ENCODE data around the gene PLCD4. TPM values are rescaled to one million over a fixed set of nuclear protein-coding genes. Genes with fewer than 3 reads are reported as not detected.

PLCD4 gene
- total RNA-seq, 2 donors from 2014 or later = 0.74 TPM; not detected in 1

DNA sequence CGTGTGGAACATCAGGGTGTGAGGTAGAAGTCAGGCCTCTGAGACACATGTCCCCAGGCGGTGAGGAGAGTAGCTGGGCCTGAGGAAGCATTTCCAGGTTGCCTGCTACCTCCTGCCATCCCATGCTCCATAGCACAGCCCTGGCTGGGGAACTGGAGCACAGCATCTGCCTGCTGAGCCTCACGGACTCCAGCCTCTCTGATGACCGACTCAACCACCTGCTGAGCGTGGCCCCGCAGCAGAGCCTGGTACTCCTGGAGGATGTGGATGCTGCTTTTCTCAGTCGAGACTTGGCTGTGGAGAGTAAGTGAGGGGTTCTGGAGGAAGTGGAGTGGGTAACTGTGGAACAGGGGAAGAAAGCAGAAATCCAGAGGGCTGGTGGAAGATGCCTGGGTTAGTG lies 54.7 kb downstream of the PLCD4 start:
- H3K4me1 Mint-ChIP-seq (ENCODE audit: low read depth in 2 of 2) = peaks cover 26 to 29% of the 10 kb centered on the region in 2 donors
- peaks cover 19% of the 10 kb centered on the region for H3K36me3 Mint-ChIP-seq
- no peaks in the 10 kb centered on the region for H3K9me3 Mint-ChIP-seq
- DNase-seq (ENCODE audit: low spot score) = no peak
- H3K27ac Mint-ChIP-seq = no peak overlapping the region
- H3K27me3 Mint-ChIP-seq = no peaks in the 10 kb centered on the region
- ATAC-seq = no peak
- no peak overlapping the region for H3K4me3 Mint-ChIP-seq

DNA sequence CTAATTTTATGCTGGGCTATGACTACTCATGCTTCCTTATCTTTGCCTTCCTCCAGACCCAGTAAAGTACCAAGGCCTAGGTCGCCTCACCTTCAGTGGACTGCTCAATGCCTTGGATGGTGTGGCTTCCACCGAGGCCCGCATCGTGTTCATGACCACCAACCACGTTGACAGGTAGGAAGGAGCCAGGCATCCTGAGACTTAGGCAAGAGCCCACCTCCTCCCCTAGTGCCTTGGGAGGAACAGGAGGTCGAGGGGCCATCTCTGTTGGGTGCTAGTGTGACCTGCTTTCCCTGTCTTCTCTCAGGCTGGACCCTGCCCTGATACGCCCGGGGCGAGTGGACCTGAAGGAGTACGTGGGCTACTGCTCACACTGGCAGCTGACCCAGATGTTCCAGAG lies 55.1 kb downstream of the PLCD4 start:
- no peaks in the 10 kb centered on the region for H3K9me3 Mint-ChIP-seq
- DNase-seq (ENCODE audit: low spot score) (no peak), ATAC-seq (no peak)
- H3K4me1 Mint-ChIP-seq (ENCODE audit: low read depth in 2 of 2) = peaks cover 22 to 25% of the 10 kb centered on the region in 2 donors
- H3K36me3 Mint-ChIP-seq = peaks cover 15% of the 10 kb centered on the region
- H3K27ac Mint-ChIP-seq = peak overlapping the region in 1 of 2 donors; percentile 5
- no peak overlapping the region for H3K4me3 Mint-ChIP-seq
- H3K27me3 Mint-ChIP-seq = no peaks in the 10 kb centered on the region

DNA sequence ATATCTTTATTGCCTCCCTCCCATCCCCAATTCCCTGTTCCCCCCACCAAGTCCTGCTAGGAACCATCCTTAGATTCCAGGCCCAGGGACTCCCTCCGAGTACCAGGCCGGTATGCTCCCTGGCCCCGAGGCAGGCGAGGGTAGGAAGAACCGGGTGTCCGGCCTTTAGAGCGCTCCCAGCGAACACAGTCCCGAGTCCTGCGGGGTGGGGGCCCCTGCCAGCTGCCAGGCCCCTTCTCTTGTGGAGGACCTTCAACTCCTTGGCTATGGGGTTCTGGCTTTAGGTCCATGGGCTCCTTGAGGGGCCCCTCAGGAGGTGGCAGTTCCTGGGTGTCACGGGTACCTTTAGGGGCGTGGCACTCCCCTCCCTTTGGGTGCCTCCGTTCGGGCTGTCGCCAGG lies 56.2 kb downstream of the PLCD4 start:
- DNase-seq (ENCODE audit: low spot score) (no peak), ATAC-seq (no peak)
- H3K4me3 Mint-ChIP-seq = no peak overlapping the region
- H3K36me3 Mint-ChIP-seq = peaks cover 14% of the 10 kb centered on the region
- H3K27ac Mint-ChIP-seq = no peak overlapping the region
- H3K9me3 Mint-ChIP-seq = no peaks in the 10 kb centered on the region
- peaks cover 18 to 19% of the 10 kb centered on the region in 2 donors for H3K4me1 Mint-ChIP-seq (ENCODE audit: low read depth in 2 of 2)
- no peaks in the 10 kb centered on the region for H3K27me3 Mint-ChIP-seq

DNA sequence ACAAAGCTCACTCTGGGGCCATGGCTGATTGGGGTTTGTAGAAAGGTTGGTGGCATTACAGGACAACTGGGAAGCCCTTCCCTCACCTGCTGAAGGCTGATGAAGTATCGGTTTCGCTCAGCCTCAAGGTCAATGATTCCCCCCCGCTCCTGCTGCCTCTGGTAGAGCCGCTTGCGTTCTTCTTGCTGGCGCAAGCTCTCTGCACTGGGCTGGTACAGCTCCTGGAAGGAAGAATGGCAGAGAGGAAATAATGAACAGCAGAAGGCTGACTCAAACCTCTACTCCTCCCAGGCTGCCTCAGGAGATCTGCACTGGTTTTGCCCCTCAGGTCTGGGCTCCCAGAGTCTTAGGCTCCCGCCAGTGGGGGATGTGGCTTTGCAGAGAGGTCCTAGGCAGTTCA lies 57.0 kb downstream of the PLCD4 start:
- H3K27ac Mint-ChIP-seq = no peak overlapping the region
- H3K27me3 Mint-ChIP-seq = no peaks in the 10 kb centered on the region
- no peak for ATAC-seq
- H3K9me3 Mint-ChIP-seq = no peaks in the 10 kb centered on the region
- H3K4me1 Mint-ChIP-seq (ENCODE audit: low read depth in 2 of 2) = peaks cover 15 to 16% of the 10 kb centered on the region in 2 donors
- no peak for DNase-seq (ENCODE audit: low spot score)
- peaks cover 14% of the 10 kb centered on the region for H3K36me3 Mint-ChIP-seq
- no peak overlapping the region for H3K4me3 Mint-ChIP-seq

DNA sequence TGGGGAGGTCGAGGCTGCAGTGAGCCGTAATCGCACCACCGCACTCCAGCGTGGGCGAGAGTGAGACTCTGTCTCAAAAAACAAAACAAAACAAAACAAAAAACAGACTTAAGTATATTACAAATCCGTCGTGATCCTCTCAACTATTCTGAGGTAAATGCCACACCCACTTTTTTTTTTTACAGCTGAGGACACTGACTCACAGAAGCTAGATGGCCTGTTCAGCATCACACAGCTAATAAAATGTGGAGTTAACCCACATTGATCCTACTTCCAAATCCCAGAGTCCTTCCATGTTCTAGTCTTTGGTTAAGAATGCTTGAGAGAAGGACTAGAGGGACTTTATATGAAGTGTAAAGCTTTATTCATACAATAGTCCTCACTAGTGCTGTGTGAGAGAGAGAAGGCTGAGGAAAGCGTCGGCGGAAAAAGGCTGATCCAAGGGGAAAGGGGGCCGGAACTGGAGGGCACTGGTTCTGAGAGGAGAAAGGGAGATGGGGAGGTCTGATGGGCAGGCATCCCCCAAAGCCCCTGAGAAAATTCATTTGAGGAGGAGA lies 63.5 kb downstream of the PLCD4 start:
- H3K36me3 Mint-ChIP-seq = no peaks in the 10 kb centered on the region
- peaks cover 18 to 19% of the 10 kb centered on the region in 2 donors for H3K4me1 Mint-ChIP-seq (ENCODE audit: low read depth in 2 of 2)
- no peak for ATAC-seq
- DNase-seq (ENCODE audit: low spot score) = no peak
- H3K9me3 Mint-ChIP-seq = no peaks in the 10 kb centered on the region
- no peaks in the 10 kb centered on the region for H3K27me3 Mint-ChIP-seq
- H3K4me3 Mint-ChIP-seq = peak overlapping the region; percentile 96
- peak overlapping the region; percentile 95 to 99 for H3K27ac Mint-ChIP-seq

DNA sequence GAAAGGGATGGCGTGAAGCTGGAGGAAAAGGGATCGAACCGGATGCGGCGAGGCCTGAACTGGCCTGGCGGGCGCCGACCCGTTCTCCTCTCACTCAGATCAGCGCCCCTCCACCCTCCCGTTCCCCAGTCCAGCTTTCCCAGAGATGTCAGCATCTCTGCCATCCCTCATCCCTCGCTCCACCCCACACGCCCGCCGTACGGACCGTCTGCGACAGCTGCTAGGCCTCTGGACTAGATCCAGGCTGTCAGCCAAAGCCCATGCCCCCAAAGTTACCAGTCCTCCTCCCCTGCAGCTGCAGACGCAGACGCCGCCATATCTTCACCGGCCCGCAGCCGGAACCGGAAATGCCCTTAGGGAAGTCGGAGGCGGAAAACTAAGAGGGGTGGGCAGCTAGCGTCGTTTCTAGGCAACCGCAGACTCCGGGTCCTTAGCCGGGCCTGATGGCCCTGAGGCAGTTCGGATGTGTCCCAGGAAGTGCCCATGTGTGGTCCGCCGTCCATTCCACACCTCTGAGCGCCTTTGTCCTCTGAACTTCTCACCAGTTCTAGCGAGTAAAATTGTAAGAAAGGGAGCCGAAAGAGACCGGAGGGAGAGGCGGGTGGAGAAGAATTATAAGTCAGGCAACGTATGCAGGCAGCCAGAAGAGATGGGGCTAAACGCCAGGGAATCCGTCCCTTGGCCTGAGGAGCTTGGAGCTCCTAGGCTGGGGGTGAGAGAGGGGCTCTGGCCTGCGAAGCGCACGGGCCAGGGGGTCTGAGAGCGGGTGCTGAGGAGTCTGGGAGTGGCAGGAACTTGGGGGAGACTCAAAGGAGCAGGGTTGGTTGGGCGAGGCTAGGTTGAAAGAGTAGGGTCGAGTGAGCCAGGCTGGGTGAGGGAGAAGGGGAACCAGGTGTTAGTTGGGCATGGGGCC lies 64.2 kb downstream of the PLCD4 start, which contains the start of the genes RNF25 and STK36:
RNF25 (minus strand) TSS at position 349 of the 913 bp plus-strand sequence; CDS start at position 317, 32 bp downstream.
STK36 (plus strand) TSS at position 433 of the 913 bp plus-strand sequence. CDS start 744 bp downstream, outside the sequence.
- Mint-ChIP-seq H3K4me1 (ENCODE audit: low read depth in 2 of 2) (peaks cover 18 to 19% of the 10 kb centered on the region in 2 donors), H3K9me3 (no peaks in the 10 kb centered on the region), H3K4me3 (peak within 1 kb of the TSS; percentile 96)

DNA sequence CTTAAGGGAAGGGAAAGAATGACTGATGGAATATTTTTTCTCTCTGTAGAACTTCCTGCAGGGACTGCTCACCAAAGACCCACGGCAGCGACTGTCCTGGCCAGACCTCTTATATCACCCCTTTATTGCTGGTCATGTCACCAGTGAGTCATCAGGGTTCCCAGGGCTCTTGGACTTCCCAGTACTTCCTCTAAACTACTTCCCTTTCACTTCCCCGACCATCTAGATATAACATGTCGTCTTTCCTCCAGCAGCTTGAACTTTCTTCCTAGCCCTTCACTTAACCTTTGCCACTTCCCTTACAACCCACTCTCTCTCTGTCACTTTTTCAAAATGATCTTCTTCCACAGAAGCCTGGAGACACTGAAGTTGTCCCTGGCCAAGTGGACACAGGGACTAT lies 71.4 kb downstream of the PLCD4 start:
- Mint-ChIP-seq H3K4me1 (ENCODE audit: low read depth in 2 of 2) (no peaks in the 10 kb centered on the region), H3K27me3 (no peaks in the 10 kb centered on the region), H3K9me3 (no peaks in the 10 kb centered on the region), H3K36me3 (no peaks in the 10 kb centered on the region), H3K27ac (no peak overlapping the region), H3K4me3 (no peak overlapping the region)
- DNase-seq (ENCODE audit: low spot score) (no peak), ATAC-seq (no peak)

More for the DNA sequence above, 64.2 kb downstream of the PLCD4 start, which contains the start of the genes RNF25 and STK36:
- peak within 1 kb of the TSS; percentile 95 to 99 for H3K27ac Mint-ChIP-seq
- no peaks in the 10 kb centered on the region for H3K36me3 Mint-ChIP-seq
- DNase-seq (ENCODE audit: low spot score) (peak; percentile 87), ATAC-seq (peak; percentile 97)
- no peaks in the 10 kb centered on the region for H3K27me3 Mint-ChIP-seq

DNA sequence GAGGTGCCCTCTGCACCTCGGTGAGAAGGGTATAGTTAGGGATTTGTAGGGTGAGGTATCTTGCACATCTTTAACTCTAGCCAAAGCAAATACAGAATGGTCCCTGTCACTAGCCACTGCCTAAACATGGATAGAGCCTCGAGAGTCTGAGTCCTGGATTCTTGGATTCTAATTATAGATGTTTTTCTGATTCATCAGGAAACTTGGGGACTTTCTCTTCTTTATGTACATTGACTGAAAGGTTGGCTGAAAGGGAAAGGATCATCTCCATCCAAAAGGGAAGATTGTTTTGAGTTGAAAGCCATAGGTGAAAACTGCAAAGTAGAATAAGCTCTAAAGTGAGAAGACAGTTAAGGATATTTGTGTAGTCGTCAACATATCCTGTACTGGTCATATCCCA lies 72.4 kb downstream of the PLCD4 start:
- H3K4me3 Mint-ChIP-seq = no peak overlapping the region
- H3K4me1 Mint-ChIP-seq (ENCODE audit: low read depth in 2 of 2) = no peaks in the 10 kb centered on the region
- H3K9me3 Mint-ChIP-seq = no peaks in the 10 kb centered on the region
- H3K27ac Mint-ChIP-seq = no peak overlapping the region
- ATAC-seq (no peak), DNase-seq (ENCODE audit: low spot score) (no peak)
- H3K27me3 Mint-ChIP-seq = no peaks in the 10 kb centered on the region
- peaks cover 4% of the 10 kb centered on the region for H3K36me3 Mint-ChIP-seq

Other genes with a start within 250 kb of the PLCD4 start
- under 1 TPM in 1 of 2 donors, not detected in 1; 0.11 TPM for gene SLC11A1, start 225.6 kb upstream of the PLCD4 start, total RNA-seq
- gene CTDSP1, start 208.0 kb upstream of the PLCD4 start, total RNA-seq = 100 to 1,000 TPM in 1 of 2 donors, 10 to 100 TPM in 1; 92.5 to 106 TPM
- gene VIL1, start 188.8 kb upstream of the PLCD4 start, total RNA-seq = under 1 TPM in 1 of 2 donors, not detected in 1; 0.10 TPM
- gene USP37, start 39.5 kb upstream of the PLCD4 start, total RNA-seq = 10 to 100 TPM; 34.0 to 63.8 TPM
- gene CNOT9, start 39.1 kb upstream of the PLCD4 start, total RNA-seq = 100 to 1,000 TPM in 1 of 2 donors, 10 to 100 TPM in 1; 92.9 to 147 TPM
- 10 to 100 TPM; 51.1 to 86.6 TPM for gene ZNF142, start 51.7 kb downstream of the PLCD4 start, total RNA-seq
- 10 to 100 TPM; 54.0 to 91.3 TPM for gene BCS1L, start 51.8 kb downstream of the PLCD4 start, total RNA-seq
- 10 to 100 TPM; 22.3 to 30.3 TPM for gene RNF25, start 64.1 kb downstream of the PLCD4 start, total RNA-seq
- gene STK36, start 64.2 kb downstream of the PLCD4 start, total RNA-seq = 10 to 100 TPM; 13.5 to 37.4 TPM
- gene TTLL4, start 102.9 kb downstream of the PLCD4 start, total RNA-seq = 10 to 100 TPM; 36.2 to 66.3 TPM
- under 1 TPM in 1 of 2 donors, not detected in 1; 0.24 TPM for gene CYP27A1, start 174.2 kb downstream of the PLCD4 start, total RNA-seq
- not detected for gene PRKAG3, start 223.9 kb downstream of the PLCD4 start, total RNA-seq

All from natural killer cell treated with Interleukin-12 subunit alpha and Interleukin-12 subunit beta and Interleukin-15 and Interleukin-18, amount 100 ng/mL, for 72 hours (primary cell).